ENCODE data around the gene TMCC3.

The TMCC3 gene

GRCh38 chr12:94671917-94672316 is 21.6 kb upstream of the TMCC3 start:
- DNase-seq: no peak

- DNase-seq: no peak
Measured at GRCh38 chr12:94670898-94671297, 20.5 kb upstream of the TMCC3 start.

- no peak for DNase-seq
Measured at GRCh38 chr12:94670075-94670474, 19.7 kb upstream of the TMCC3 start.

GRCh38 chr12:94667031-94667540 is 16.7 kb upstream of the TMCC3 start:
- peak; percentile 16 for DNase-seq

GRCh38 chr12:94666158-94666557 is 15.8 kb upstream of the TMCC3 start:
- no peak for DNase-seq

GRCh38 chr12:94663702-94664101 is 13.3 kb upstream of the TMCC3 start:
- DNase-seq: no peak

GRCh38 chr12:94663071-94663470 is 12.7 kb upstream of the TMCC3 start:
- DNase-seq: no peak

GRCh38 chr12:94660436-94660835 is 10.1 kb upstream of the TMCC3 start:
- DNase-seq: no peak

- no peak for DNase-seq
Measured at GRCh38 chr12:94659346-94659930, 9.1 kb upstream of the TMCC3 start.

- DNase-seq: no peak
Measured at GRCh38 chr12:94658931-94659330, 8.6 kb upstream of the TMCC3 start.

GRCh38 chr12:94656556-94656955 is 6.2 kb upstream of the TMCC3 start:
- DNase-seq: no peak

- DNase-seq: peak; percentile 76
Measured at GRCh38 chr12:94649349-94650142, 811 bp downstream of the TMCC3 start.

GRCh38 chr12:94648578-94648977 is 1.8 kb downstream of the TMCC3 start:
- DNase-seq: no peak

GRCh38 chr12:94644141-94644979 is 6.0 kb downstream of the TMCC3 start:
- DNase-seq: no peak

- no peak for DNase-seq
Measured at GRCh38 chr12:94643606-94644005, 6.8 kb downstream of the TMCC3 start.

- DNase-seq: no peak
Measured at GRCh38 chr12:94641283-94641682, 9.1 kb downstream of the TMCC3 start.

GRCh38 chr12:94640134-94640928 is 10.0 kb downstream of the TMCC3 start:
- no peak for DNase-seq

GRCh38 chr12:94638521-94638920 is 11.8 kb downstream of the TMCC3 start:
- no peak for DNase-seq

GRCh38 chr12:94637390-94638113 is 12.8 kb downstream of the TMCC3 start:
- no peak for DNase-seq

- no peak for DNase-seq
Measured at GRCh38 chr12:94636462-94637085, 13.8 kb downstream of the TMCC3 start.

GRCh38 chr12:94634717-94635116 is 15.6 kb downstream of the TMCC3 start:
- no peak for DNase-seq

Data from retina (tissue), 1 donor.